HepG2 (cell line): ENCODE data around the gene TPSD1. TPM values are rescaled to one million over a fixed set of nuclear protein-coding genes. Genes with fewer than 3 reads are reported as not detected.
"Not testable (repeated sequence)": the region's sequence is repeated elsewhere in the genome, so short reads cannot be mapped to it uniquely, and the experiment has no call there.

Experiments
- ATAC-seq: fragments of 200-7000 bp; cut with Tn5 transposase; 3 replicates; pipeline ENCODE4 v1.9.1; 2020; ENCODE audit warnings: mild to moderate bottlenecking, moderate library complexity
- BruUV-seq: library from RNA; stranded (reverse); fragments of 400-500 nt; replicated peaks from 2 replicates; lab custom pipeline; 2021; lab: Mats Ljungman, UMichigan
- CTCF ChIA-PET: fragments of 300-600 bp; formaldehyde crosslinking; extraction: SDS; loops from one replicate; lab custom pipeline; 2021; ENCODE audit warnings: low total read pairs, inconsistent platforms, low intra/inter-chr PET ratio; lab: Yijun Ruan, JAX
- POLR2A ChIA-PET: fragments of 350-600 bp; sonication (Branson Sonifier 250); formaldehyde crosslinking; loops from one replicate; lab custom pipeline; 2020; ENCODE audit warnings: antibody characterized with exemption, inconsistent platforms; lab: Yijun Ruan, JAX
- DNase-seq: peaks from one replicate; pipeline ENCODE4 v3.0.0-alpha.2; 2015; ENCODE audit warnings: low spot score
- FAIRE-seq: peaks from 3 replicates; lab custom pipeline; 2011; peaks lifted over from hg19 to GRCh38; lab: Jason Lieb, UNC
- H2AFZ ChIP-seq: one replicate; pipeline ENCODE4 v1.6.1; 2011; ENCODE audit warnings: low read length, inconsistent platforms
- H3K27ac ChIP-seq: fragments of 300-600 bp; 3 replicates; pipeline ENCODE4 v1.8.0; 2011; ENCODE audit warnings: mixed run types, mild to moderate bottlenecking, mixed read lengths, low read length, inconsistent platforms; ENCODE audit not compliant: insufficient read depth; ENCODE audit errors: extremely low read length
- H3K27me3 ChIP-seq, 2 experiments: fragments of 200-600 bp in 1 of 2; 2 replicates in 1 of 2; 3 replicates in 1 of 2; pipeline versions ENCODE4 v1.6.0 to v1.8.0; 2011; ENCODE audit warnings: low read length in 2 of 2, mild to moderate bottlenecking in 2 of 2, moderate library complexity in 2 of 2, inconsistent platforms in 1 of 2; ENCODE audit not compliant: insufficient read depth in 2 of 2, control insufficient read depth in 1 of 2
- H3K36me3 ChIP-seq, 2 experiments: fragments of 200-600 bp in 1 of 2; replicated peaks in 1 of 2; 2 replicates in 1 of 2; 3 replicates in 1 of 2; pipeline versions ENCODE4 v1.5.1 to v1.8.0; 2011; ENCODE audit warnings: low read length in 2 of 2, inconsistent platforms in 1 of 2; ENCODE audit not compliant: insufficient read depth in 2 of 2, control insufficient read depth in 1 of 2
- H3K4me1 ChIP-seq: 2 replicates; pipeline ENCODE4 v1.5.1; 2012; ENCODE audit warnings: low read length, inconsistent platforms; ENCODE audit not compliant: insufficient read depth
- H3K4me2 ChIP-seq: 2 replicates; pipeline ENCODE4 v1.6.0; 2011; ENCODE audit warnings: low read depth, low read length, inconsistent platforms
- H3K4me3 ChIP-seq, 3 experiments: fragments of 200-600 bp in 1 of 3; sonication (generic), shearing (Covaris generic) in 1 of 3; replicated peaks in 1 of 3; 2 replicates each; pipeline ENCODE4 v1.5.1; 2011 to 2016; ENCODE audit warnings: low read length in 3 of 3, inconsistent platforms in 2 of 3, low read depth in 2 of 3, mild to moderate bottlenecking in 2 of 3, control low read depth in 1 of 3, mixed read lengths in 1 of 3; ENCODE audit not compliant: insufficient read depth in 1 of 3
- H3K79me2 ChIP-seq: one replicate; pipeline ENCODE4 v1.6.1; 2011; ENCODE audit warnings: low read length, inconsistent platforms; ENCODE audit not compliant: insufficient read depth
- H3K9ac ChIP-seq: 2 replicates; pipeline ENCODE4 v1.6.0; 2011; ENCODE audit warnings: mild to moderate bottlenecking, low read depth, low read length, inconsistent platforms; ENCODE audit not compliant: insufficient read depth
- H3K9me3 ChIP-seq: 2 replicates; pipeline ENCODE4 v1.5.1; 2012; ENCODE audit warnings: mild to moderate bottlenecking, low read length
- H4K20me1 ChIP-seq: 2 replicates; pipeline ENCODE4 v1.6.0; 2011; ENCODE audit warnings: inconsistent platforms, mild to moderate bottlenecking, low read length, moderate library complexity; ENCODE audit not compliant: insufficient read depth
- WGBS: methylation state at CpG from one replicate; pipeline ENCODE4 v1.1.6; 2017; ENCODE audit warnings: low lambda C conversion rate; 5-methylcytosine and 5-hydroxymethylcytosine counted together
- in situ Hi-C: cut with HindIII; loops from 2 replicates; pipeline ENCODE4 v1.10.0; 2017; ENCODE audit warnings: low pct_unique_long_range_greater_than_20kb; ENCODE audit not compliant: extremely low pct_ligation_motif_present
- intact Hi-C: fragments of 100-400 bp; cut with micrococcal nuclease; formaldehyde crosslinking; loops from one replicate; pipeline ENCODE4 v1.10.0; 2022; ENCODE audit not compliant: unreplicated experiment
- polyA plus RNA-seq, 8 experiments: library from polyadenylated mRNA; depleted of rRNA in 3 of 8; stranded (reverse) in 7 of 8; unstranded in 1 of 8; fragments of >200 nt; fragmentation: Illumina TruSeq in 4 of 8; extraction: Trizol in 4 of 8; gene quantifications; 2 replicates each; pipeline versions ENCODE4 v1.2.1 to v1.2.3, GENCODE V29; 2011 to 2016; ENCODE audit warnings: low read depth in 4 of 8, missing spikeins in 1 of 8, mixed read lengths in 1 of 8; ENCODE audit not compliant: insufficient read depth in 1 of 8
- total RNA-seq, 5 experiments: library from RNA; depleted of rRNA; stranded (reverse); fragments of >200 nt; fragmentation: Illumina TruSeq; extraction: Trizol; gene quantifications; 2 replicates each; pipeline ENCODE4 v1.2.3, GENCODE V29; 2016; ENCODE audit warnings: low read depth in 1 of 5
- TF ChIP-seq, protein P1 (sequence below), 2 experiments: sonication (generic) in 1 of 2; formaldehyde crosslinking in 1 of 2; IDR thresholded peaks; 2 replicates each; pipeline versions ENCODE4 v1.5.1 to v1.6.1; 2011 to 2020; ENCODE audit warnings: borderline replicate concordance in 1 of 2, low read depth in 1 of 2, low read length in 1 of 2, mild to moderate bottlenecking in 1 of 2, missing genetic modification reagents in 1 of 2, moderate library complexity in 1 of 2

TPSD1 gene
- total and polyA plus RNA-seq, 2 of the 13 experiments (the other 11 are each of a cell fraction or from before 2014, with no cell fraction given): not detected

DNA sequence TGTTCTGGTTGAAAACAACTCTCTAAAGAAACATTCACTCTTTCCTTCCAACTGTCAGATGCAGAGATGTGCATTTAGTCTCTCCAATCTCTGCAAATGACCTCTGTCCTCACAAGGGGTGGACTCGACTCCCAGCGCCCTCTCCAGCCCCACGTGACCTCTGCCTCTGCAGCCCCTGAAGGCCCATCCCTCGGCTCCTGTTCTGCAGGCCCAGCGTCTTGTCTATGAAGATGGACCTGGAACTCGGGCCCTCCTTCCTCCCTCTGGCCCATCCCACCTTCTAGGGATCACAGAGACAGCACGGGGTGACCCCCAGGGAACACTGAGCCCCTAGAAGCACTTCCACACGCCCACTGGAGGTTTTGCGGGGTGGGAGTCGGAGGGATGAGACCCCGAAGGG, 12.5 kb upstream of the TPSD1 start:
- 15% methylated on average over 7 of the region's 11 CpGs for WGBS
- not testable (repeated sequence) for FAIRE-seq

DNA sequence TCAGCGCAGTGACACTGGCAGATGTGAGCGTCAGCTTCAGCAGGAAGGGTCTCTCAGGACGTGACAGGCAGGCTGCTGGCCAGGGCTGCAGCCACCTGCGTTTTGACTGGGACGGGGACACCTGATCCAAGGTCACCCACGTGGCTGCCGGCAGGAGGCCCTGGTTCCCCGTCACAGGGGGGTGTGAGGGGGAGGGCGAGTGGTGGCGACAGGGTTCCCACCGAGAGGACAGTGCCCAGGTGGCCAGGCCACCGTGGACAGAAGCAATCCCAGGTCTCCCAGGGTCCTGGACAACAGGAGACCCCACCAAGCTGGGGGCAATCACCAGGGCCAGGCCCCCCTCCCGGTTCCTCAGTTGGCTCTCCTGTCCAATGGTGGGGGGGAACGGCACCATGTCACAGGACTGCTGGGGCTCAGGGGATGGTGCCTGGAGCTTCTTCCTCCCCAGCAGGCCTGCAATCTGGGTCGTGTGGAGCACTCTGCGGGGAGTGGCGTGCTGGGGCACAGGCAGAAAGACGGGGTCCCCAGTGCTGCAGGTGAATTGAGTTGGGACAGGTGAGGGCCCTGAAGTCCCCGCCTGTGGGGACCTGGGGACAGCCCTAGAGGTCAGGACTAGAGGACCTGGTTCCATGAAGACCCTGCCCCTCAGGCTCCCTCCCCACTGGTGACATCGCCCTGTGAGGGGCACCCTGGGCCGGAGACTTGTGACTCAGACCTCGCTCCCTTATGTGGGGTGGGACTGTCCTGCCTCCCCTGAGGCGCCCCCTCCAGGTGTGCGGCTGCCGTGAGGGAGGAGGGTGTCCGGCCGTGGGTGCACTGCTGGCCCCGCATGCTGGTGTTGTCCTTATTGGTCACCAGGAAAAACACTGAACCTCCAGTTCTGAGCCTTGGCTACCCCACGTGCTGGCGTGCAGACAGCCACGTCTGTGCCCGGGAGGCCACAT, 11.7 kb upstream of the TPSD1 start:
- intact Hi-C loops, in situ Hi-C loops, POLR2A ChIA-PET, CTCF ChIA-PET, H3K9me3 ChIP-seq, H3K4me1 ChIP-seq, ATAC-seq, H4K20me1 ChIP-seq, BruUV-seq, H3K4me2 ChIP-seq, DNase-seq, H3K27ac ChIP-seq, H3K36me3 ChIP-seq, H2AFZ ChIP-seq, H3K79me2 ChIP-seq, FAIRE-seq, H3K9ac ChIP-seq, H3K4me3 ChIP-seq: not testable (repeated sequence)
- peaks cover 1 to 32% of the 10 kb centered on the region in 2 experiments; a peak in 4 of 5 replicates for H3K27me3 ChIP-seq
- WGBS: 24% methylated on average over 9 of the region's 32 CpGs

More for the DNA sequence above, 12.5 kb upstream of the TPSD1 start:
- H2AFZ ChIP-seq, BruUV-seq, H3K79me2 ChIP-seq, in situ Hi-C loops, H3K27ac ChIP-seq, H3K9me3 ChIP-seq, intact Hi-C loops, H3K4me3 ChIP-seq, H3K4me1 ChIP-seq, H3K36me3 ChIP-seq, DNase-seq, H4K20me1 ChIP-seq, POLR2A ChIA-PET, H3K9ac ChIP-seq, CTCF ChIA-PET, H3K4me2 ChIP-seq, ATAC-seq: not testable (repeated sequence)
- TF ChIP-seq, protein P1, sequence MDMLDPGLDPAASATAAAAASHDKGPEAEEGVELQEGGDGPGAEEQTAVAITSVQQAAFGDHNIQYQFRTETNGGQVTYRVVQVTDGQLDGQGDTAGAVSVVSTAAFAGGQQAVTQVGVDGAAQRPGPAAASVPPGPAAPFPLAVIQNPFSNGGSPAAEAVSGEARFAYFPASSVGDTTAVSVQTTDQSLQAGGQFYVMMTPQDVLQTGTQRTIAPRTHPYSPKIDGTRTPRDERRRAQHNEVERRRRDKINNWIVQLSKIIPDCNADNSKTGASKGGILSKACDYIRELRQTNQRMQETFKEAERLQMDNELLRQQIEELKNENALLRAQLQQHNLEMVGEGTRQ (IDR thresholded peaks at IDR 0.05; ENCODE audit: low read depth, low read length): not testable (repeated sequence)
- TF ChIP-seq, protein P1 (CRISPR knock-in tag; IDR thresholded peaks at IDR 0.05; ENCODE audit: borderline replicate concordance): peak; percentile 40; the same call in 1 of the 2 replicates
- peaks cover 1 to 32% of the 10 kb centered on the region in 2 experiments; a peak in 4 of 5 replicates for H3K27me3 ChIP-seq
